HG03280 (cell line): Measurements from ENCODE around the gene TXNL4B.

Experiments
- ATAC-seq: cut with Tn5 transposase; IDR thresholded peaks from one replicate; pipeline ENCODE4 v1.9.1; 2021; ENCODE audit warnings: mild to moderate bottlenecking, moderate library complexity; ENCODE audit not compliant: unreplicated experiment

TXNL4B gene

DNA sequence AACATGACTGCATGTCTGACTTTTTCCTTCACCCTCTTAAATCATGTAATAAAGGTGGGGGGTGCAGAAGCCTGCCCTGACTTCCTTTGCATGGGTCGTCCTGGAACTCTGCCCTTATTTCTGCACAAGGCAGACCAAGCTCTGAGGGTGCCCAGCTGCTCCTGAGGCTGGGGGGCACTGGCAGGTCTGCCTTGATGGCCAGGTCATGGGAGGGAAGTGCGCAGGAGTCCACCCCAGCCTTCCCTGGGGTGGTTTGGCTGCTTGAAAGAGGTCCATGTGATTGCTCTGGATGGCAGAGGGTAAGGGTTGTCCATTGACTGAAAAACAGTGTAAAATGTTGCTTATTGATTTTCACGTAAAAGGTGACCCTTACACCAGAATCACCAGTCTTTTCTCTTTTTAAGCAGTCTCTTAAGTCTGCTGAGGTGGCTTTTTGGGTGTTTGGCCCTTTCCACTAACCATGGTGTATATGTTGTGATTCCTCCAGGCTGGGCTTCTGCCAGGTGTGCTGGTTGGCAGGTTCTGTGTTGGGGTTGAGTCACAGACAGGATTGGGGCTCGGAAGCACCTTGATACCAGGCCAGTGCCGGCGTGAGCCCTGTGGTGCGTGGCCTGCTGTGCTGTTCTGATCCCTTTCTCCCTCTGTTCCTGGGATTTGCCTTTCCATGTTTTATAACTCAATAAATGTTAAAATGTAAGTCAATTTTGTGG lies 19.6 kb upstream of the TXNL4B start:
- ATAC-seq = no peak

DNA sequence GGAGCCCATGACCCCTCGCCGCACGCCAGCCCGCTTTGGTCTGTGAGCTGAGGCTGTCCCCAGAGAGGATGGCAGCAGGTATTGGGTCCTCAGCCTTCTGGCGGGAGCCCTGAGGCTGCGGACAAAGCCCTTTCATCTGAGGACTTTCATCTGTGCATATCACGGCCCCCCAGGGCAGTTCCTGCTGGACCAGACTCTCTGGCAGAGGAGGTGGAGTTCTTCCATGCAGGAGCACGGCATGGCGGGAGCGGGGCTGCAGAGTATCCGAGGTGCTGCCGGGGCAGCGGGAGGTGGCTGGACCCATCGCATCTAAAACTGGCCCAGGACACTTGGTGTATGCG lies 19.0 kb upstream of the TXNL4B start:
- no peak for ATAC-seq

DNA sequence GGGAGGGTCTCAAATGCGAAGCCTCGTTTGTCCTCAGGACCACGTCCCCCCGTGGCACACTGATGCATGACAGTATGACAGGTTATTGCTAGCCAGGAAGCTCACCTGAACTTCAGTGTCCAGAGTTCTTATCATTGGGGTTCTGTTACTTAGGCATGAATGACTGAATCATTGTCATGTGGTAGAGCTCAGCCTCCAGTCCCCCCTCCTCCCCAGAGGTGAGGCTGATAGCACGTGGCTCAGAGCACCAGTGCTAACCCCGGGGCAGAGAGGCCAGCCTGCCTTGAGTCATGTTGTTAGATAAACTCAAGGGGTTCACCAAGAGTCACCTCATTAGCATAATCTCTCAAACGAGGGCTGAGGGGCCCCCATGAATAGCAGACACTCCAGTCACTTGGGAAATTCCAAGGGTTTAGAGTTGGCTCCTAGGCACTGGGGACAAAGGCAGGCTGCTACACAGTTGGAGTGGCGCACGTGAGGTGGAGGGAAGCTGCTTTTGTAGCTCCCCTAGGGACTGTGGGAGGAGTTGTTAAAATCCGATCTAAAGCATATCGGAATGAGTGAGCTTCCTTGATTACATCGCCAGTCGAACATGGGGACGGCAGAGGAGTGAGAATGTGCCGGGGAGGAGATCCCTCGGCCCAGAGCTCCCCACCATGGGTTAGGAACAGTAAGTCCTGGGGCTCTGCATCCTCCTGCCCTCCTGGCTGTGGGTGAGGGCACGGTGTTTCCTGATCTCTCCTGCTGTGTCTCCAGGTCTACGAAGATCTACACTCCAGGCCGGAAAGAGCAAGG lies 18.4 kb upstream of the TXNL4B start:
- ATAC-seq = no peak

DNA sequence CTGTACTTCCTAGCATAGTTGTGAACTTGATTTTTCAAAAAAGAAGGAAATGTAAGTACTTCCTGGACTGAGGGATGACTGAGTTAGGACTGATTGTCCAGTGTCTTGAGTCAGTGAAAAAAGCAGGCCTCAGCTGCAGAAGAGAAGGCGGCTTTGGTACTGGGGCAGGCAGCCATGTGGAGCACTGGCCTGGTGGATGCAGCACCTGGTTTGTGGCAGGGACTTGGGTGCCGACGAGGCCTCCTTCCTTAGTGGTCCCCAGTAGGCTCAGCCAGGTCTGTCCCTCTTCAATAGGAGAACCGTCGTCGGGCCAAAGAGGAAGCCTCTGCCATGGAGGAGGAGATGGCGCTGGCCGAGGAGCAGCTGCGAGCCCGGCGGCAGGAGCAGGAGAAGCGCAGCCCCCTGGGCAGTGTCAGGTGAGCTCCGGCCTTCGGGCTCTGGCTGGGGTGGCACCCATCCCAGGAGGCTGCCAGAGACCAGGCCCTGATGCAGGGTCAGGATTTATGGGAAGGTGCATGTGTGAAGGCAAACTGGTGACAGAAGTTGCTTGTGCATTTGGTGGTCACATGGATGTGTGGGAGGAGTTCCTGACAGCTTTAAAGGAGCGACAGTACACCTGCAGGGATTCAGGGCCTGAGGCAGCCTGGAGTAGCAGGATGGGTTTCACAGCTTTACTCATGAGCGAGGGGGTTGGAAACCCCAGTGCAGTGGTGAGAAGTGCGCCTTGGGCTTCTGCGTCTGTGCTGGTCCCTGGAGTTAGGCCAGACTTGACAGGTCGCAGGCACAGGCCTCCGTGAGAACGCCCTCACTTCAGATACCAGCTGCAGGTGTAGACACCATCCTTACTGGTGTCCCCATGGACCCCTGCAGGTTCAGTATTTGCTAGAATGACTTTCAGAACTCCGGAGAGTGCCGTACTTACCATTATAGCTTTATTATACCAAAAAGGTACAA lies 17.5 kb upstream of the TXNL4B start:
- ATAC-seq = no peak

DNA sequence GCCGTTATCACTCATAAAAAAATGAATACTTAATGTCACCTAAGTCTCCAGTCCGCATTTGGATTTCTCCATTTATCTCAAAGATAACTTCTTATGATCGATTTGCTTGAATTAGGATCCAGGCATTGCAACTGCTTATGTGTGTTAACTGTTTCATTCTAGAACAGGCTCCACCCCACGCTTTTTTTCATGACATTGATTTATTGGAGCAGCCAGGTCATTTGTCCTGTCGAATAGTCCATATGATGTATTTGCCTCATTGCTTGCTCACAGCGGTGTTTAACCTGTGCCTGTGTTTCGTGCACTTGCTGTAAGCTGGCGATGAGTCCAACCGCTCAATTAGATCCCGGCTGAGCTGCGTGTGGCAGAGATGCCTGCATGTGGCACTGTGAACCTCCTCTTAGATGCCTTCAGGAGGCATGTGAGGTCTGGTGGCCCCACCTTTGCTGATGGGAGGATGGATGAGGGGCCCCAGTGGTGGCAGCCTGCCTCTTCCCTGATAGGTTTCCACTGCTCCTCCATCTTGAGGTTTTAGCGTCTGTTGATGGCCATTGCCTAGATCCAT lies 16.6 kb upstream of the TXNL4B start:
- ATAC-seq = no peak

DNA sequence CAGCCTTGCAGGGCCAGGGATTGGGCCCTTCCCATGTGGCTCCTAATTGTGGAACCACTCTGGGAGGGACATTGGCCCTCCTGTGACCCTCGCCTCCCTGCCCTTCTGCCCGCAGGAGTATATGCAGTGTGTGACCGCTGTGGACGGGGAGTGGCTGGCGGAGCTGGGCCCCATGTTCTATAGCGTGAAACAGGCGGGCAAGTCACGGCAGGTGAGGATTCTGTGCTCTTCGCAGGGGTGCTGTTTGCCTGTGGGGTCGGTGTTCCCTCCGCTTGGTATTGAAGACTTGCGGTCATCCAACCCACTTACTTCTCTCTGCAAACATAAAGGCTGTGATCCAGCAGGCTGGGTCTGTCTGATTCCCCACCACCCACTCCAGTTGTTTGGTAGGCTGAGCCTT lies 15.9 kb upstream of the TXNL4B start:
- no peak for ATAC-seq

DNA sequence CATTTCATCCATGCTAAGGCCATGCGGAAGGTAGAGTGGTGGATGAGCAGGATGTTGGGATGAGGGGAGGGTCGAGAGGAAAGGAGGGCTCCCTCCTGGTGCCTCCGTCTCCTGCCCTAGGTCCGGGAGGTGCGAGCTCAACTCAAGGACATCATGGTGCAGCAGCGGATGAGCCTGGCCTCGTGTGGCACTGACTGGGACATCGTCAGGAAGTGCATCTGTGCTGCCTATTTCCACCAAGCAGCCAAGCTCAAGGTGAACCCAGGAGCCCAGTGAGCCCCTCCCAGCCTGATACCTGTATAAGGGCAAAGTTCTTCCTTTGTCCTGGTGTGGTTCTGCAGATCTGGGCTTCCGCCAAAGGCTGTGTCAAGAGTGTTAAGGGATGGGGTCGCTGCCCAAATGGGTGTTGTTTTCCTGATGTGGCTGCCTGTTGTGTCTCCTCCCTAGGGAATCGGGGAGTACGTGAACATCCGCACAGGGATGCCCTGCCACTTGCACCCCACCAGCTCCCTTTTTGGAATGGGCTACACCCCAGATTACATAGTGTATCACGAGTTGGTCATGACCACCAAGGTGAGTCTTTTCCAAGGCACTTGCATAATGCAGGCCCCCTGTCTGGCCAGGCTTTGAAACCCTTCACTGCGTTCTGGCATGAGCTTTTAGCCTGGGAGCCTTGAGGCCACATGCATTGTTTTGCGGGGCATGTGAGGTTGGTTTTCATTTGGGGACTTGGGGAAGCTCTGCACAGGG lies 15.1 kb upstream of the TXNL4B start:
- ATAC-seq = no peak

DNA sequence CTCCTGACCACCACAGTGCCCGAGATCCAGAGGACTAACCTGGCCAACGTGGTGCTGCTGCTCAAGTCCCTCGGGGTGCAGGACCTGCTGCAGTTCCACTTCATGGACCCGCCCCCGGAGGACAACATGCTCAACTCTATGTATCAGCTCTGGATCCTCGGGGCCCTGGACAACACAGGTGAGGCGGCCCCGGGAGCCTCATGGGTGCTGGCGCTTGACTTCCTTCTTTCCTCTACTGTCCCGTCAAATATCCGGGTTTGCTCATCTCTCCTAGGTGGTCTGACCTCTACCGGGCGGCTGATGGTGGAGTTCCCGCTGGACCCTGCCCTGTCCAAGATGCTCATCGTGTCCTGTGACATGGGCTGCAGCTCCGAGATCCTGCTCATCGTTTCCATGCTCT lies 14.0 kb upstream of the TXNL4B start:
- ATAC-seq = no peak

DNA sequence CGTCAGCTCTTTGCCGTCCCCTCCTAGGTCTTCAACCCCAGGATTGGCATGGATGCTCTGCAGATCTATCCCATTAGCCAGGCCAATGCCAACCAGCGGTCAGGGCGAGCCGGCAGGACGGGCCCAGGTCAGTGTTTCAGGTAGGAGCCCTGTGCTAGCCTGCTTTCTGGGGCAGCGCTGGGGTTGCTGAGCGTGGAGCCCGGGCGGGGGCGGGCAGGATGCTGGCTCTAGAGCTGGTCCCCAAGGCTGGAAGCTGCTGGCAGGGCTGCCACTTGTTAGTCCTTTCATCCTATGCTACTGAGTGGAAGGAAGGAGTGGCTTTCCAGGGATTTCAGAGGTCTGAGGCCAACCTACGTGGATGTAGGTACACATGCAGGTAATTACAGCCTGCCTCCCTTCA lies 12.6 kb upstream of the TXNL4B start:
- ATAC-seq = no peak

DNA sequence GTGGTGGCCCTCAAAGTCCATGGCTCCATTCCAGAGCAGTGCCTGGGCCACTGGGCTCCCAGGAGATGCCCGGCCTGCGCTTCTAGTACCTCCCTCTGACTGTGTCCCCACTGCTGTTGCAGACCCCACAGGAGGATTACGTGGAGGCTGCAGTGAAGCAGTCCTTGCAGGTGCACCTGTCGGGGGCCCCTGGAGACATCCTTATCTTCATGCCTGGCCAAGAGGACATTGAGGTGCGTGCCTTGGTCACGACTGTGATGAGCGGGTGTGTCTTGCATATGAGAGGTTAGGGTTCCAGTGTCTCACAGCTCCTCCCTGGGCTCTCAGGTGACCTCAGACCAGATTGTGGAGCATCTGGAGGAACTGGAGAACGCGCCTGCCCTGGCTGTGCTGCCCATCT lies 11.5 kb upstream of the TXNL4B start:
- ATAC-seq = no peak

DNA sequence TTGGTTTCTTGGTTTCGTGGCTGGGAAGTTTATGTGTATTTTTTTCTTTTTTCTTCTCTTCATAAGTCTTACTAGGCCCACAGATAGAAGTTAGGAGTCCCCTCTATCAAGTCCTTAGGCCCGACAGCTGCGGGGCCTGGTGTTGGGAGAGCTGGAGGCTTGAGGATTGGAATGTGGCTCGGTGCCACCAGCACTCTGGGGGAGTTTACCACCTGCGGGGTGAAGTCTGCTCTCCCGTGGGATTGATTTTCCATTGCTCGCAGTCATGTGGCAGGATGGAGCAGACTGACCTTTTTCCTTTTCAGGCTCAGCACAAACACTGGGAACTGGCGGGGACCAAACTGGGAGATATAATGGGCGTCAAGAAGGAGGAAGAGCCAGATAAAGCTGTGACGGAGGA lies 7.8 kb upstream of the TXNL4B start:
- ATAC-seq = no peak

DNA sequence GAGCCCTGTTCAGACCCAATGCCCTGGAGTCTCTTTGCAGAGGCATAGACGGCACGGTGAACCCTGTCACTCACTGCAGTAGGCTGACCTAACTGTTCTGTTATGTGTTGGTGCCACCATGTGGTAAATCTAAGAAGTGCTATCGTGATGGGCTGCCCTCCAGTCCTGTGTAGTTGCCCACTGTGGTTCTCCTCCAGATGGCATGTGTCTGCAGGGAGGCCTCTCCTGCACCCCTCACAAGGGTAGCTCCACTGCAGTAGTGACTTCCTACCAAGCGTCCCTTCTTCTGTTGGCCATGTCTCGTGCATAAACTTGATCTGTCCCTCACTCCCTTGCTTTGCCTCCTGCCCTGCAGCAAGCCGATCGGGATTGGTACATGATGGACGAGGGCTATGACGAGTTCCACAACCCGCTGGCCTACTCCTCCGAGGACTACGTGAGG lies 6.0 kb upstream of the TXNL4B start:
- ATAC-seq = no peak

DNA sequence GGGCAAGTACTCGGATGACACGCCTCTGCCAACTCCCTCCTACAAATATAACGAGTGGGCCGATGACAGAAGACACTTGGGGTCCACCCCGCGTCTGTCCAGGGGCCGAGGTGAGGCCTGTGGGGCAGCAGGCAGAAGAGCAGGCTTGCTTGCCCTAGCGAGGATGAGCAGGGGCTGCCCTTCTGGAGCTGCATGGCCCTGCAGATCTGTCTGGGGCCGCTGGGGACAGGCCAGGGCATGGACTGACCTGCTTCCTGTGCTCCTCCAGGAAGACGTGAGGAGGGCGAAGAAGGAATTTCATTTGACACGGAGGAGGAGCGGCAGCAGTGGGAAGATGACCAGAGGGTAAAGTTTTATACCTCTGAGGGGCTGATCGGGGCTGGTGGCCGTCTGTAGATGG lies 5.5 kb upstream of the TXNL4B start:
- no peak for ATAC-seq

DNA sequence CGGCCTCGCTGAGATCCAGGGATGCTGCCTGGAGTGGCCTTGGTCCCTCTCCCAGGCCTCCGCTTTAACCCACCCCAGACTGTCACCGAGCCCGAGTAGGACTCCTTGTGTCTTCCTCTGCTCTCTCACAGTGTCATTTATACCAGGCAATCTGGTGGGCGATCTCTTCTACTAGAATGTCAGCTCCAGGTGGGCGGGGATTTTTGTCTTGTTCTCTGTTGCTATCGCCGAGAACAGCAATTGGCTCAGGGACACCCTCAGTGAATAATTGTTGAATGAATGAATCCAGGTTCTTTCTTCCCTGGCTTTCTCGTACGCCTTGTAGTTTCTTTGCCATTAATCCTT lies 818 bp upstream of the TXNL4B start:
- ATAC-seq = no peak

DNA sequence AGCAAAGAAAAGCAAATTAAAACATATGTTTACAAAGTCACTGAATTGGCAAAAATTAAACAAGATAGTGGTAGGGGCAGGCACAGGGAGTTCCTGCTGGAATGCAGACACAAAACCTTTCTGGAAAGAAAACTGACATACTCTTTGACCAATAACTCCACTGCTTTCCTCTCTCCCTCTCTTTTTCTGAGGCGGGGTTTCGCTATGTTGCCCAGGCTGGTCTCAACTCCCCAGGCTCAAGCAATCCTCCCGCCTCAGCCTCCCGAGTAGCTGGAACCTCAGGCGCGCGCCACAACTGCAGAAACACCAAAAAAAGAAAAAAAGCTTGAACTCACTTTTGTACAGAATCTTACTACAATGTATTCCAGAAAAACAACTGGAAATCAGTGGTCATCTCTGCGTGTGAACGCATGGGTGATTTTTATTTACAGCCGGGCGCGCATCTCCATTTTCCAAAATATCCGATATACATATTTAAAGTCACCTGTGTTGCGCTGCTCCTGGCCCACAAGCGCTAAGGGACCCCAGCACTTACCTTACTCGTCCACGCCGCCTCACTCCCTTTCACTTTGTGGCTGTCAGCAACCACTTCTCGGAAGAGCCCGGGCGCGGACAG lies 480 bp downstream of the TXNL4B start:
- ATAC-seq = no peak

DNA sequence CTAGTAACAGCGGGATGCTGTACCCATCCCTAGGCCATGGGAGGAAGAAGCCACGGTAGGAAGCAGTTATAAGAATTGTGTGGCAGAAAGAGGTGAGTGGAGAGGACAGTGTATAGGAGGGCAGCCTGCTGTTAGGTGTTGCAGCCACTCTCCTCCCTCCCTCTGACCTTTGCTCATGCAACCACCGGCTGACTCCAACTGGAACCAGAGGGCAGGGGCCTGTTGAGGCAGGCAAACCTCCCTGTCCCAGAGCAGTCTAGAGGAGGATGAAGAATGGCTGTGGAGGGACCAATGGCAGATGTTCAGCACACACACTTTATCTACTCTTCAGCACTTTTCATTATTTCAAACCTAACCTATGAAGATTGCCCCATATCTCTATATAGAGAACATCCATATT lies 2.2 kb downstream of the TXNL4B start:
- no peak for ATAC-seq

DNA sequence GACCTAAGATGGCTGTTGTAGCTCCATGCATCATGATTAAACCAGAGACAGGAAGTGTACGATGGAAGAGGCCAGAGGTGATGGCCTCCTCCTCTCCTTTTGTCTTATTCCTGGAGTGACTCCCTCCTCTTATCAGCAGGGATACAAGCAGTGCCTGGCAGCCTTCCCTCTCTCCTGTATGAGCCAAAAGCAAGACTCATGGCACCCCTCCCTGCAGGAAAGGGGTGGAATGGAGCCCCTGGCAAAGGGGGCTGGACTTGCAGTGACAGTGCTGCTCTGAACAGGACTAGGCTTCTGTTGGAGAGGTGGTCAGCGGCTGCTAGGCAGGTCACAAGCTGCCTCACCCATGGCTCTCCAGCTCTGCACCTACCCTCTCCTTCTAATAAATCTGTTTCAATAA lies 8.4 kb downstream of the TXNL4B start:
- ATAC-seq = no peak

DNA sequence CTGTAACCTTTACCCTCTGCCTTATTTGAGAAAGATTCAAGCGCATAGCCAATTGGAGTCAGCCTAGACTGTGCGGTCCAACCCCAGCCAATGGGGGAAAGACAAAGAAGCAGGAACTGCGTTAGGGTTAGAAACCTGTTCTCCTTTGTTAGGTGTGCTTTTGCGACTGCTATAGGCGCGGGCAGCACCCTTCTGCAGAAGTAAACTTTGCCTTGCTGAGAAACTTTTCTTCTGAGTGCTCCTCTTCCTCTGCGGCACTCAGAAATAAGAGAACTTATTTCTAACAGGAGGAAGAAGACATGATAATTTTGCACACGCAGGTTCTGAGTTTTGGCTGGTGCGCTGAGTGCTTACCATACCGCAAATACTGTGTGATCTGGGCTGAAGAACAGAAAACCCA lies 9.0 kb downstream of the TXNL4B start:
- ATAC-seq = no peak

DNA sequence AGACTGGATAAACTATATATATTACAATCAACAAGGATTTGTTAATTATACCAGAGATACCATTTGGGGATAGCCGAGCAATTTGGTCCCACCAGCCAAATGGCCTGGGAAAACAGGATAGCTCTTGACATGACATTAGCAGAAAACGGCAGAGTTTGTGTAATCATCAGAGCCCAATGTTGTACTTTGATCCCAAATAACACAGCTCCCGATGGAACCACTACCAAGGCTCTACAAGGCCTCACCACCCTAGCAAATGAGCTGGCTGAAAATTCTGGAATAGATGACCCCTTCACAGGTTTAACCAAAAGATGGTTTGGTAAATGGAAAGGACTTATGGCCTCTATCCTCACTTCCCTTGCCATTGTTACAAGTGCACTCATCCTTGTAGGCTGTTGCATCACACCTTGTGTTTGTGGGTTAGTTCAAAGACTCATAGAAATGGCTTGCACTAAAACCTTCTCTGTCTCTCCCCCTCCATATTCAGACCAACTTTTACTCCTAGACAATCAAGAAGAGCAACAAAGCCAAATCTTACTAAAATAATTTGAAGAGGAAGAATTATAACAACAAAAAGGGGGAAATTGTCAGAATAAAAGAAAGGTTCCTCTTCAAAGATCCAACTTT lies 9.5 kb downstream of the TXNL4B start:
- no peak for ATAC-seq
